H9 (cell line): ENCODE measurements around the gene CAVIN3. TPM values are rescaled to one million over a fixed set of nuclear protein-coding genes. Genes with fewer than 3 reads are reported as not detected.

Experiments
- DNase-seq: peaks from one replicate; pipeline ENCODE4 v3.0.0-alpha.2; 2017
- H2AFZ ChIP-seq: one replicate; pipeline ENCODE4 v1.6.1; 2013; ENCODE audit warnings: mild to moderate bottlenecking, low read length, control low read depth, moderate library complexity
- H2AK5ac ChIP-seq: 2 replicates; pipeline ENCODE4 v1.6.1; 2013; ENCODE audit warnings: low read length, control low read depth, mixed read lengths; ENCODE audit not compliant: insufficient read length
- H2BK120ac ChIP-seq: one replicate; pipeline ENCODE4 v1.6.1; 2013; ENCODE audit warnings: low read depth, mild to moderate bottlenecking, low read length, control low read depth, inconsistent platforms; ENCODE audit not compliant: poor library complexity, severe bottlenecking
- H2BK12ac ChIP-seq: 2 replicates; pipeline ENCODE4 v1.6.1; 2013; ENCODE audit warnings: low read length, control low read depth, mixed read lengths, low read depth; ENCODE audit not compliant: insufficient read length
- H2BK15ac ChIP-seq: 2 replicates; pipeline ENCODE4 v1.6.1; 2013; ENCODE audit warnings: low read depth, low read length, control low read depth
- H2BK20ac ChIP-seq: one replicate; pipeline ENCODE4 v1.6.1; 2013; ENCODE audit warnings: low read depth, mild to moderate bottlenecking, low read length, control low read depth, inconsistent platforms; ENCODE audit not compliant: poor library complexity, severe bottlenecking
- H2BK5ac ChIP-seq: 2 replicates; pipeline ENCODE4 v1.6.1; 2013; ENCODE audit warnings: low read length, control low read depth, mixed read lengths; ENCODE audit not compliant: insufficient read length
- H3K14ac ChIP-seq: 2 replicates; pipeline ENCODE4 v1.6.1; 2013; ENCODE audit warnings: low read length, control low read depth; ENCODE audit not compliant: insufficient read depth
- H3K18ac ChIP-seq: 2 replicates; pipeline ENCODE4 v1.6.1; 2013; ENCODE audit warnings: low read depth, mild to moderate bottlenecking, mixed read lengths, low read length, control low read depth; ENCODE audit not compliant: insufficient read length
- H3K23ac ChIP-seq: 2 replicates; pipeline ENCODE4 v1.6.1; 2013; ENCODE audit warnings: low read length, control low read depth, mixed read lengths, low read depth; ENCODE audit not compliant: insufficient read length
- H3K23me2 ChIP-seq: 2 replicates; pipeline ENCODE4 v1.6.1; 2013; ENCODE audit warnings: low read depth, mild to moderate bottlenecking, mixed read lengths, low read length, control low read depth; ENCODE audit not compliant: insufficient read length, poor library complexity, severe bottlenecking
- H3K27ac ChIP-seq: 2 replicates; pipeline ENCODE4 v1.5.1; 2013; ENCODE audit warnings: low read length, control low read depth, mixed read lengths, low read depth; ENCODE audit not compliant: insufficient read length
- H3K27me3 ChIP-seq: 2 replicates; pipeline ENCODE4 v1.6.1; 2013; ENCODE audit warnings: low read length, control low read depth, inconsistent platforms; ENCODE audit not compliant: insufficient read depth
- H3K4ac ChIP-seq: 2 replicates; pipeline ENCODE4 v1.6.1; 2013; ENCODE audit warnings: low read depth, mild to moderate bottlenecking, control low read depth, inconsistent platforms, low read length, moderate library complexity
- H3K4me1 ChIP-seq: 2 replicates; pipeline ENCODE4 v1.6.1; 2013; ENCODE audit warnings: low read length, control low read depth, inconsistent platforms; ENCODE audit not compliant: insufficient read depth
- H3K4me2 ChIP-seq: 2 replicates; pipeline ENCODE4 v1.6.1; 2013; ENCODE audit warnings: low read length, control low read depth, mixed read lengths; ENCODE audit not compliant: insufficient read length, insufficient read depth
- H3K56ac ChIP-seq: 2 replicates; pipeline ENCODE4 v1.6.1; 2013; ENCODE audit warnings: low read depth, mild to moderate bottlenecking, mixed read lengths, low read length, control low read depth; ENCODE audit not compliant: insufficient read length
- H3K79me1 ChIP-seq: 2 replicates; pipeline ENCODE4 v1.6.1; 2013; ENCODE audit warnings: low read depth, mild to moderate bottlenecking, moderate library complexity, low read length, control low read depth, inconsistent platforms; ENCODE audit not compliant: insufficient read depth, poor library complexity, severe bottlenecking
- H3K79me2 ChIP-seq: 2 replicates; pipeline ENCODE4 v1.6.1; 2013; ENCODE audit warnings: low read length, control low read depth, inconsistent platforms; ENCODE audit not compliant: insufficient read depth
- H3K9ac ChIP-seq: 2 replicates; pipeline ENCODE4 v1.6.1; 2013; ENCODE audit warnings: low read length, control low read depth, mixed read lengths; ENCODE audit not compliant: insufficient read length; ENCODE audit errors: extremely low read depth
- H3K9me3 ChIP-seq: one replicate; pipeline ENCODE4 v1.6.1; 2013; ENCODE audit warnings: low read depth, low read length, inconsistent platforms; ENCODE audit not compliant: control insufficient read depth
- H3T11ph ChIP-seq: one replicate; pipeline ENCODE4 v1.6.1; 2013; ENCODE audit warnings: mild to moderate bottlenecking, low read length, control low read depth, inconsistent platforms
- H4K20me1 ChIP-seq: one replicate; pipeline ENCODE4 v1.6.1; 2013; ENCODE audit not compliant: control insufficient read depth, insufficient read length, insufficient read depth
- H4K5ac ChIP-seq: 2 replicates; pipeline ENCODE4 v1.6.1; 2013; ENCODE audit warnings: low read depth, mild to moderate bottlenecking, mixed read lengths, low read length, control low read depth; ENCODE audit not compliant: insufficient read length
- H4K8ac ChIP-seq: replicated peaks from 2 replicates; pipeline ENCODE4 v1.6.1; 2013; ENCODE audit warnings: low read length, control low read depth, mixed read lengths, low read depth; ENCODE audit not compliant: insufficient read length
- H4K91ac ChIP-seq: 2 replicates; pipeline ENCODE4 v1.6.1; 2013; ENCODE audit warnings: low read depth, mild to moderate bottlenecking, moderate library complexity, mixed read lengths, low read length, control low read depth; ENCODE audit not compliant: insufficient read length
- H3K27ac Mint-ChIP-seq, 3 experiments: 2 replicates in 2 of 3; 3 replicates in 1 of 3; pipeline ENCODE4 v1.8.0; 2020 to 2021; ENCODE audit warnings: mixed read lengths in 3 of 3, mild to moderate bottlenecking in 1 of 3, moderate library complexity in 1 of 3
- H3K27me3 Mint-ChIP-seq: 2 replicates; pipeline ENCODE4 v1.8.0; 2021; ENCODE audit warnings: low read depth, mild to moderate bottlenecking, moderate library complexity, mixed read lengths
- H3K36me3 Mint-ChIP-seq, 3 experiments: 2 replicates in 2 of 3; 3 replicates in 1 of 3; pipeline ENCODE4 v1.8.0; 2020 to 2021; ENCODE audit warnings: low read depth in 3 of 3, mixed read lengths in 3 of 3; ENCODE audit not compliant: insufficient read depth in 1 of 3
- H3K4me1 Mint-ChIP-seq, 2 experiments: 2 replicates each; pipeline ENCODE4 v1.8.0; 2020; ENCODE audit warnings: mixed read lengths in 2 of 2
- H3K4me3 Mint-ChIP-seq, 2 experiments: 2 replicates in 1 of 2; 3 replicates in 1 of 2; pipeline ENCODE4 v1.8.0; 2020 to 2021; ENCODE audit warnings: mild to moderate bottlenecking in 2 of 2, mixed read lengths in 2 of 2, moderate library complexity in 1 of 2
- H3K9me3 Mint-ChIP-seq, 2 experiments: 2 replicates in 1 of 2; 3 replicates in 1 of 2; pipeline ENCODE4 v1.8.0; 2020; ENCODE audit warnings: mild to moderate bottlenecking in 2 of 2, mixed read lengths in 2 of 2, moderate library complexity in 1 of 2
- CTCF ChIP-seq: fragments of 200-600 bp; sonication (generic); conservative IDR thresholded peaks from 3 replicates; pipeline ENCODE4 v1.8.0; 2021; ENCODE audit warnings: antibody characterized with exemption, mild to moderate bottlenecking
- total RNA-seq: library from RNA; stranded (reverse); gene quantifications from 2 replicates; pipeline ENCODE4 v1.2.1, GENCODE V29; 2021

The CAVIN3 gene
- total RNA-seq, 1 experiment from 2014 or later, result 60.0 TPM

DNA sequence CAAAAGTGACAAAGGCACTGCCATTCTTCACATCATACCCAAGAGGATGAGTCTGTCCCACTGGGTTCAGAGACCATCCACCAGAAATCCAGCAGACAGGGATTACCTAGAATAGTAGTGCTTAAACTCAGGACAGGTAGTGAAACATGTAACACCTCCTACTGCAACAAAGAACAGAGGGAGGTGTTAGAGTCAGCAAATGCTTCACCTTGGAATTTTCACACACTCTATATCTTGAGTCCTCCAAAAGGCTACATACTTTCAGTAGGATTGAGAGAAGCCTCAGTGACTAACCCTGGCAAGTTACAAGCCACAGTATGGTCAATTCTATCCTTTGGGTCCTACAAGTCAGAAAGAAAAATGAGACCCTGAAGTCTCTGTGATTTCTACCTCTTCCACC lies 6.0 kb upstream of the CAVIN3 start:
- Histone ChIP-seq H3K18ac (no peak overlapping the region), H3K56ac (no peak overlapping the region), H3K27me3 (no peaks in the 10 kb centered on the region), H2BK5ac (no peak overlapping the region), H3K79me1 (no peaks in the 10 kb centered on the region), H3K14ac (no peak overlapping the region), H2AFZ (no peak overlapping the region), H3K4ac (no peak overlapping the region), H4K8ac (no peak overlapping the region), H2BK120ac (no peak overlapping the region), H2BK12ac (no peak overlapping the region), H4K91ac (no peak overlapping the region), H3K4me1 (peaks cover 15% of the 10 kb centered on the region; the same call in 1 of the 2 replicates), H2BK20ac (no peak overlapping the region), H3T11ph (no peak overlapping the region), H3K4me2 (no peak overlapping the region), H2BK15ac (no peak overlapping the region), H3K23me2 (no peaks in the 10 kb centered on the region), H3K27ac (no peak overlapping the region), H3K9ac (no peak overlapping the region), H3K23ac (no peak overlapping the region), H2AK5ac (no peak overlapping the region), H4K5ac (no peak overlapping the region), H3K79me2 (no peaks in the 10 kb centered on the region), H3K9me3 (no peaks in the 10 kb centered on the region), H4K20me1 (no peaks in the 10 kb centered on the region)
- no peaks in the 10 kb centered on the region; a peak in 1 of 5 replicates for H3K9me3 Mint-ChIP-seq
- H3K27me3 Mint-ChIP-seq, result no peaks in the 10 kb centered on the region
- no peak for DNase-seq
- H3K27ac Mint-ChIP-seq, result peak overlapping the region; percentile 32 to 84 (median 82); a peak in 6 of 7 replicates
- peaks cover 68 to 71% of the 10 kb centered on the region in 2 experiments for H3K4me1 Mint-ChIP-seq
- H3K4me3 Mint-ChIP-seq, result no peak overlapping the region
- H3K36me3 Mint-ChIP-seq, result peaks cover 0 to 1% (median 0%) of the 10 kb centered on the region in 3 experiments; a peak in 2 of 7 replicates
- TF ChIP-seq CTCF, result no peak
